Measurements from ENCODE around the gene PPIL4.
A peak's percentile ranks its signal among the peaks of the same experiment; 100 is the strongest.
"Not testable (repeated sequence)": the region's sequence is repeated elsewhere in the genome, so short reads cannot be mapped to it uniquely, and the experiment has no call there.

The PPIL4 gene

GRCh38 chr6:149501768-149502167 lies 44.1 kb downstream of the PPIL4 start:
- no peak for TF ChIP-seq CTCF (IDR thresholded peaks at IDR 0.05; ENCODE audit: extremely low read depth, missing control alignments)
- DNase-seq (ENCODE audit: low spot score): no peak

GRCh38 chr6:149501201-149501600 lies 44.6 kb downstream of the PPIL4 start:
- DNase-seq (ENCODE audit: low spot score): no peak
- no peak for TF ChIP-seq CTCF (IDR thresholded peaks at IDR 0.05; ENCODE audit: extremely low read depth, missing control alignments)

- TF ChIP-seq CTCF (IDR thresholded peaks at IDR 0.05; ENCODE audit: extremely low read depth, missing control alignments): no peak
- DNase-seq (ENCODE audit: low spot score): no peak
Observed at GRCh38 chr6:149500096-149500495, 45.7 kb downstream of the PPIL4 start.

GRCh38 chr6:149499066-149499465 lies 46.8 kb downstream of the PPIL4 start:
- no peak for DNase-seq (ENCODE audit: low spot score)
- no peak for TF ChIP-seq CTCF (IDR thresholded peaks at IDR 0.05; ENCODE audit: extremely low read depth, missing control alignments)

- no peak for DNase-seq (ENCODE audit: low spot score)
- no peak for TF ChIP-seq CTCF (IDR thresholded peaks at IDR 0.05; ENCODE audit: extremely low read depth, missing control alignments)
Observed at GRCh38 chr6:149497365-149497764, 48.5 kb downstream of the PPIL4 start.

GRCh38 chr6:149496597-149496996 lies 49.2 kb downstream of the PPIL4 start:
- DNase-seq (ENCODE audit: low spot score): not testable (repeated sequence)

- not testable (repeated sequence) for DNase-seq (ENCODE audit: low spot score)
Observed at GRCh38 chr6:149495349-149496016, 50.4 kb downstream of the PPIL4 start.

GRCh38 chr6:149494810-149495209 lies 51.0 kb downstream of the PPIL4 start:
- peak; percentile 56 for DNase-seq (ENCODE audit: low spot score)

GRCh38 chr6:149493761-149494320 lies 52.0 kb downstream of the PPIL4 start:
- TF ChIP-seq CTCF (IDR thresholded peaks at IDR 0.05; ENCODE audit: extremely low read depth, missing control alignments): no peak
- no peak for DNase-seq (ENCODE audit: low spot score)
